NCI-H1105 treated with DMSO at 0.1 percent for 48 hours (cell line): ENCODE results near the gene EIF4ENIF1.
"Not testable (repeated sequence)": the region's sequence is repeated elsewhere in the genome, so short reads cannot be mapped to it uniquely, and the experiment has no call there.

Source experiments
- DNase-seq: peaks from one replicate; lab custom pipeline; 2025; lab: John Stamatoyannopoulos, UW

The EIF4ENIF1 gene

DNA sequence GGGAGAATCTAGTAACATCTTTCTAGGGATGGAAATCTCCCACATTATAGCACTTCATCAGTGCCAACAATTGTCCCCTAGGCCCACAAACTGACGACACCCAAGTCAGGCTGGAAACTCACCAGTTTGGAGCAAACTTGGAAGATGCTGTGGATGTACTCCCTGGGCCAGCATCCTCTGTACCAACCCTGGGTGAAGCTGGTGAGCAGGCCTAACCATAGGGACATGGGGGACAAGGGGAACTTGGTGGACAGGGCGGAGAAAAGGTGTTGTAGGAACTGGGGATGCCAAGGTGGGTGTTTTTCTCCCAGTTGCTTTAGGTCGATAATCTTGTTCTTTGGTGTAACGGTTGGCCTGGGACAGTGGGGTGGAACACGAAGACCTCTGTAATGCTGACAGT, 48.0 kb downstream of the EIF4ENIF1 start:
- DNase-seq: no peak

DNA sequence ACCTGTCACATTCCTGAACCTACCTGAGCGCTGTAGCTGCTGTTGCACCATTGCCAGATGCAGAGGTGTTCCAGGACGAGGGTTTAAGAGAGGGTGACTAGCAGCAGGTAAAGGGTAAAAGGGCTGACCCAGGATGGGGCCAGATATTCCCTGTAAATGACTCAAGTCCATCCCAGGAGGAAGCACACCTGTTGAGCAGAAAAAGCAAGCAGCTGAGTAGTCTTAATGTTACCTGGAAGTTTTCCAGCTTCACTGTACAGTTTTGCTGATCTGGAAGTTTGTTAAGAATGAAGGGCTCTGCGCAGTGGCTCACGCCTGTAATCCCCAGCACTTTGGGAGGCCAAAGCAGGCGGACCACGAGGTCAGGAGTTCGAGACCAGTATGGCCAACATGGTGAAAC, 49.0 kb downstream of the EIF4ENIF1 start:
- no peak for DNase-seq

DNA sequence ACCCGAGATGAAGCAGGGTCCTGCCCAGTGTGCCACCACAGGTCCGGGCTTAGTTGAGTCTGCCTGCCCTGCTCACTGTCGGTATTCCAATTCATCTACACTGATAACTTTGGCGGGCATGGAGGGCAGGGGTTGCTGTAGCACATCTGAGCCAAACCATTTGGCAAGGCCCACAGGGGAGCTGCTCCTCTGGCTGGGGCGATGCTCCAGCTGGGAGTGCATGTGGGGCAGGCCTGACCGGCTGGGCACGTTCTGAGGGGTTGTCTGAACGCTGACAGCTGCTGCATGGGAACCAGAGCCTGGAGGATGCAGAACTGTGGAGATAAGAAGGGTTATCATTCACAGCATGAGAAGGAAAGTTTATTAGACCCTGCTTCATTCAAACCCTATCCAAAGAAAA, 49.8 kb downstream of the EIF4ENIF1 start:
- DNase-seq: no peak

DNA sequence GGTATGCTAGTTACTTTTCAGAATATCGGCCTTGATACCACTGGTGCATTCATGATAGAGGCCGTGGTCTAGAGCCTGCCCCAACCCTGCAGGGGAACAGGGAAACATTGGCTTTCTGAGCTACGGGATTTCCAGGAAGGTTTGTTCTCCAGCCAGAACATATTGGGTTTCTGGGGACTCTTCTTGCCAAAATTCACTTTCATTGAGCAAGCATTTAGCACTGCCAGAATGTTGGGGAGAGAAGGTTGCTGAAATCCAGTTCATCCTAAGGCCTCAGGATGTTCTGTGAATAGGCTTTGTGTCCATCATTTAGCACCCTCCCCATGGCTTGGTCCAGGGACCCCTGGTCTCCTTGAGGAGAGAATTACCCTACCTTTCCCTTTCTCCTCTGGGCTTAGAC, 53.5 kb downstream of the EIF4ENIF1 start:
- DNase-seq: no peak

DNA sequence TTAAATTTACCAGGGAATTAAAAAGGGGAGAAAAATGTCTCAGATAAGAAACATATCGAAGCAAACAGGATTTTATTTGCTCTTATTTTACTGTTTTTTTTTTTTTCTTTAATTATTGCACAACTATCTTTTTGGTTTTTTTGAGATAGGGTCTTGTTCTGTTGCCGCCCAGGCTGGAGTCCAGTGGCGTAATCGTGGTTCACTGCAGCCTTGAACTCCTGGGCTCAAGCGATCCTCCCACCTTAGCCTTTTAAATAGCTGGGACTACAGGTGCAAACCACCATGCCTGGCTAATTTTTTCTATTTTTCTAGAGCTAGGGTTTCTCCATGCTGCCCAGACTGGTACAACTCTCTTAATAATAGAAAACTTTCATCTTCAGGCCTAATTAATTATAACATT, 57.7 kb downstream of the EIF4ENIF1 start:
- DNase-seq: no peak

DNA sequence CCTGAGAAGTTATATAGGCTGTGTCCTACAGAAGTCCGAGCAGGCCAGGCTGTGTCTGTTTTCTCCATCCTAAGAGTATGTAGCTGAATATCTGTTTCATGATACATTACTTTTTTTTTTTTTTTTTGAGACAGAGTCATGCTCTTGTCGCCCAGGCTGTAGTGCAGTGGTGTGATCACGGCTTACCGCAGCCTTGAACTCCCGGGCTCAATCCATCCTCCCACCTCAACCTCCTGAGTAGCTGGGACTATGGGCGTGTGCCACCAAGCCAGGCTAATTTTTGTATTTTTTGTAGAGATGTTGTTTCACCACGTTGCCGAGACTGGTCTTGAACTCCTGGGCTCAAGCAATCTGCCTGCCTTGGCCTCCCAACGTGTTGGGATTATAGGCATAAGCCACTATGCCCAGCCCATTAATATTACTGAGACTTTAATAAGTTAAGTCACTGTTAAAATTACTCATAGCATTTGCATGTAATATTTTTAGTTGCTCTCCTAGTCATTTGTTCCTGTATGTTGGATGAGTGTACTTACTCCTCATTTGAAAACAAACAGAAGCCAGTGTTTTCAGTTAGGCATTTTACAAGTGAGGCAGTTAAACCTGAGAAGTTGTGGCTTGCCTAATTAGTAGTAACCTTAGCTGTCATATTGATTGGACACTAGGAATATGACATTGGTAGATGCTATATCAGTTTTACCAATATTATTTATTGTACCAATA, 64.2 kb downstream of the EIF4ENIF1 start:
- no peak for DNase-seq

DNA sequence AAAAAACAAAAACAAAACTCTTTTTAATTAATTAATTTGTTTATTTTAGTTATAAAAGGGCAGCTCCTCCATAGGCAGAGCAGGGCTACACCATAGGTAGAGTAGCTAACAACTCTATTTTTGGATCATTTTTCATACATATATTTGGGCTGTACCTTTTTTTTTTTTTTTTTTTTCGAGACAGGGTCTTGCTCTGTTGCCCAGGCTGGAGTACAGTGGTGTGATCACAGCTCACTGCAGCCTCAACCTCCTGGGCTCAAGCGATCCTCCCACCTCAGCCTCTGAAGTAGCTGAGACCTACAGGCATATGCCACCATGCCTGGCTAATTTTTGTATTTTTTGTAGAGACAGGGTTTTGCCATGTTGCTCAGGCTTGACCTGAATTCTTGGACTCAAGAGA, 87.3 kb downstream of the EIF4ENIF1 start:
- DNase-seq: not testable (repeated sequence)

DNA sequence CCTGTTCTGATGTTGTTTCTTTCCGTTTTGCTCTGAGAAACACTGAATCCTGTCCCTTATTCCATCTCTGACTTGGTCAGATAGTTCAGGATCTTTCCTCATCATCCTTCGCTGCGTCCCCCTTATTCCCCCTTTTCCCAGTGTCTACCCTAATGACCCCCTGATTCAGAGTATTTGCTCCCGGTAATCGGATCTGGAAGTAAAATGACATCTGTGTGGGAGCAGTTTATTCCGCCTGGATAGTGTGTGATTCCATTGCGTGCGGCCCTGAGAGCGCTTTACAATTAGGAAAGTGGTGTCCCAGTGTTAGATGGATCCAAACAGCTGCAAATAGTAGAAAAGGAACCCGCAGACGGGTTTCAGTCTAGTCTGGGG, 89.6 kb downstream of the EIF4ENIF1 start:
- DNase-seq: no peak

DNA sequence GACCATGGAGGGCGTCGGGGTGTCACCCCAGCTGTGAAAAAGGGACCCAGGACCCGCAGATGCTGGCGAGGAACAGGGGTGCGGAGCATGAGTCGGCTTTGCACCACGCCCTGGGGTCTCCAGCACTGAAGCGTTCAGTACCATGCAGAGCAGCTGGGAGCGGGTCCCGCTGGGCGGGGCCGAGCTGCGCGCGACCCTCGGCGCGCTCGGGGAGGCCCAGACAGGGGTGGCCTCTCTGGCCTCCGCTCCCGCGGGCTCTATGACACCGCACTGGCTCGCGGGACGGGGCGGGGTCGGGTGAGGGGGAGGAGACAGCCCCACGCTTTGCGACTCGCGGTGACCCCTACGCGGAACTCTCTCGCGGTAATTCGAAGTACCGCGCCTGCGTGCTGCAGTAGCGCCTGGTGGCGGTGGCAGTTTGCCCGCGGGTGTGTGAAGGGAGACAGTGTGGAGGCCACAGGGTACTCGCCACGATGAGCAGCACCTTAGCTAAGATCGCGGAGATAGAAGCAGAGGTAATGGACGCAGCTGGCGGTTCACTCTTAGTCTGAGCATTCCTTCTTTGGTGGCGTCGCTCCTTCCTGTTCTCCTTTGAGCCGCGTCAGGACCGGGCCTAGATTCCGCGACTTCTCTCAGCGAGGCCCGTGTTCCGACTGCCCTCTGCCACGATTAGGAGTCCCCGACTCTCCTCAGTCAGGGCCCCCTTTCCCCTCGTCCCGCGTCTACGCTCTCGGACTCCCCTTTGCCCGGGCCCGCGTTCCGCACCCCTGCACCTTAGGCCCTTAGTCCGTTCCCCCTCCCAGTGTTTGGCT, 90.2 kb downstream of the EIF4ENIF1 start, which contains the start of gene DRG1:
DRG1 (plus strand) TSS at position 394 of the 812 bp plus-strand sequence; CDS start at position 474, 80 bp downstream.
- peak; percentile 95 for DNase-seq

DNA sequence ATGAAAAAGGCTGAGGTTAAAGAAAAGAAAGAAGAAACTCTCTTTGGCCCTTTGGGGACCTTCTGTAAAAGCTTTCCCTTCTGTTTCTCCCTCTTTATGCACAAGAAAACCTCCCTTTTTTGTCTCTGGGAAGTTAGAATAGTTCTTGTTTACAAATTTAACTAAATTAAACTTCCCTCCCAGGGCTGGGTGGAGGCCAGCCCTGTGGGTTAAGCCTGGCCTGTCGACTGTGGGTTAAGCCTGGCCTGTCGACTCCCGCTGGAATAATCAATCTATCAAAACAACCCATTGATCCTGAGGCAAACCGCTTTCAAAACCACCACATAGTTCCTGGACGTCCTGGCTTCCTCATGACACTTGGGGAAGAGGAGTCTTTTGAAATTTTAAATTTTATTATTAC, 91.4 kb downstream of the EIF4ENIF1 start:
- DNase-seq: no peak

DNA sequence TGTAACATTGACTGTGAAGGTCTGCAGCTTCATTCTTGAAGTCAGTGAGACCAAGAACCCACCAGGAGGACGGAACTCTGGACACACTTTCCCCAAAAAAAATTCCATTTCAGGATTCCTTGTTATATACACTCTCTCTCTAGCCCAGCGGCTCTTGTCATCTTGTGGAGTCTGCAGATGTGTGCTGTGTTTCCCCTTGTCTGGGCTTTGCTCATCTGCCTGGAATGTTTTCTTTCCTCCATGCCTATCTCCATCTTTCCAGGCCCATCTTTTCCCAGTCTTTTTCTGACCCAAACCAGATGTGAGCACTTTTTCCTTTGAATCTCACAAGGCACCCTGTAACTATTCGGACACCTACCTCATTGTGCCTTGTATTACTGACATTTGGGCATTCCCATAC, 95.3 kb downstream of the EIF4ENIF1 start:
- DNase-seq: no peak

DNA sequence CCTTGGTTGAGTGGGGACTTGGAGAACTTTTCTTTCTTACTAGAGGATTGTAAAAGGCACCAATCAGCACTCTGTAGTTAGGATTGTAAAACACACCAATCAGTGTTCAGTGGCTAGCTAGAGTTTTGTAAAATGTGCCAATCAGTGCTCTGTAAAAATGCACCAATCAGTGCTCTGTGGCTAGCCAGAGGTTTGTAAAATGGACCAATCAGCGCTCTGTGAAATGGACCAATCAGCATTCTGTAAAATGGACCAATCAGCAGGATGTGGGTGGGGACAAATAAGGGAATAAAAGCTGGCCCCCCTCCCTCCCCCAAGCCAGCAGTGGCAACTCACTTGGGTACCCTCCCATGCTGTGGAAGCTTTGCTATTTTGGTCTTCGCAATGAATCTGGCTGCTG, 95.7 kb downstream of the EIF4ENIF1 start:
- no peak for DNase-seq
